HepG2 (cell line): ENCODE measurements around the gene LYZL6. TPM values are rescaled to one million over a fixed set of nuclear protein-coding genes. Genes with fewer than 3 reads are reported as not detected.

Experiments used
- HDAC6 ChIP-seq: fragments of 200-600 bp; sonication (generic); IDR thresholded peaks from 2 replicates; pipeline ENCODE4 v1.7.0; 2017; ENCODE audit warnings: mild to moderate bottlenecking, antibody characterized with exemption, low read length, low read depth
- HIVEP1 ChIP-seq: sonication (generic); formaldehyde crosslinking; IDR thresholded peaks from 2 replicates; pipeline ENCODE4 v1.4.0; 2020; ENCODE audit warnings: mild to moderate bottlenecking, missing genetic modification reagents
- MTA1 ChIP-seq: sonication (generic); formaldehyde crosslinking; IDR thresholded peaks from 2 replicates; pipeline ENCODE4 v1.4.0; 2020; ENCODE audit warnings: missing genetic modification reagents, mild to moderate bottlenecking, borderline replicate concordance
- SIN3B ChIP-seq: fragments of 150-350 bp; IDR thresholded peaks from 2 replicates; pipeline ENCODE4 v1.6.1; 2014; ENCODE audit warnings: low read length
- SOX6 ChIP-seq, 2 experiments: fragments of 450-650 bp in 1 of 2; sonication (generic) in 1 of 2; formaldehyde crosslinking in 1 of 2; IDR thresholded peaks; 2 replicates each; pipeline versions ENCODE4 v1.4.0 to v1.6.1; 2017 to 2020; ENCODE audit warnings: antibody characterized with exemption in 1 of 2, mild to moderate bottlenecking in 1 of 2, missing genetic modification reagents in 1 of 2
- ZNF660 ChIP-seq: sonication (generic); formaldehyde crosslinking; IDR thresholded peaks from 2 replicates; pipeline ENCODE4 v1.5.1; 2020; ENCODE audit warnings: mild to moderate bottlenecking, low read depth, missing genetic modification reagents, borderline replicate concordance
- ZNF790 ChIP-seq: sonication (generic); formaldehyde crosslinking; IDR thresholded peaks from 2 replicates; pipeline ENCODE4 v1.8.0; 2022; ENCODE audit warnings: missing genetic modification reagents, mild to moderate bottlenecking, borderline replicate concordance
- polyA plus RNA-seq, 8 experiments: library from polyadenylated mRNA; depleted of rRNA in 3 of 8; stranded (reverse) in 7 of 8; unstranded in 1 of 8; fragments of >200 nt; fragmentation: Illumina TruSeq in 4 of 8; extraction: Trizol in 4 of 8; gene quantifications; 2 replicates each; pipeline versions ENCODE4 v1.2.1 to v1.2.3, GENCODE V29; 2011 to 2016; ENCODE audit warnings: low read depth in 4 of 8, missing spikeins in 1 of 8, mixed read lengths in 1 of 8; ENCODE audit not compliant: insufficient read depth in 1 of 8
- small RNA-seq, 3 experiments: library from RNA; depleted of rRNA; stranded (forward); fragments of <200 nt; gene quantifications; one replicate each; pipeline ENCODE3, GENCODE V24; 2012; ENCODE audit warnings: low read depth in 2 of 3, low replicate concordance in 1 of 3; ENCODE audit not compliant: insufficient read length in 3 of 3, insufficient read depth in 2 of 3
- total RNA-seq, 5 experiments: library from RNA; depleted of rRNA; stranded (reverse); fragments of >200 nt; fragmentation: Illumina TruSeq; extraction: Trizol; gene quantifications; 2 replicates each; pipeline ENCODE4 v1.2.3, GENCODE V29; 2016; ENCODE audit warnings: low read depth in 1 of 5
- TF ChIP-seq, protein P1 (sequence below): sonication (generic); formaldehyde crosslinking; IDR thresholded peaks from 2 replicates; pipeline ENCODE4 v1.5.0; 2020; ENCODE audit warnings: missing genetic modification reagents
- TF ChIP-seq, protein P2 (sequence below): sonication (generic); formaldehyde crosslinking; IDR thresholded peaks from 2 replicates; pipeline ENCODE4 v1.4.0; 2020; ENCODE audit warnings: mild to moderate bottlenecking, missing genetic modification reagents

LYZL6 gene
- total and polyA plus RNA-seq, 2 of the 13 experiments (the other 11 are each of a cell fraction or from before 2014, with no cell fraction given), result not detected

DNA sequence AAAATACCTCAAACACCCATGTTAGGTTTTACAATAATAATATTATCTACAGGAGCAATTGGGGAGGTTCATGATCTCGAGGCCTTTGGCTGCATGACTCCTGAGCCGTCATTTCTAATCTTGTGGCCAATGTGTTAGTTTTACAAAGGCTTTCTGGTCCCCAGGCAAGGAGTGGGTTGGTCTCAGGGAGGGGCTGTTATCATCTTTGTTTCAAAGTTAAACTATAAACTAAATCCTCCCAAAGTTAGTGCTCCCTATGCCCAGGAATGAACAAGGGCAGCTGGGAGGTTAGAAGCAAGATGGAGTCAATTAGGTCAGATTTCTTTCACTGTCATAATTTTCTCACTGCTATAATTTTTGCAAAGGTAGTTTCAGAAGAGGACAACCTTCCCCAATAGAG lies 54.3 kb downstream of the LYZL6 start (continued):
- TF ChIP-seq, protein P1, sequence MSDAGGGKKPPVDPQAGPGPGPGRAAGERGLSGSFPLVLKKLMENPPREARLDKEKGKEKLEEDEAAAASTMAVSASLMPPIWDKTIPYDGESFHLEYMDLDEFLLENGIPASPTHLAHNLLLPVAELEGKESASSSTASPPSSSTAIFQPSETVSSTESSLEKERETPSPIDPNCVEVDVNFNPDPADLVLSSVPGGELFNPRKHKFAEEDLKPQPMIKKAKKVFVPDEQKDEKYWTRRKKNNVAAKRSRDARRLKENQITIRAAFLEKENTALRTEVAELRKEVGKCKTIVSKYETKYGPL (CRISPR knock-in tag), result no peak
- TF ChIP-seq, protein P2, sequence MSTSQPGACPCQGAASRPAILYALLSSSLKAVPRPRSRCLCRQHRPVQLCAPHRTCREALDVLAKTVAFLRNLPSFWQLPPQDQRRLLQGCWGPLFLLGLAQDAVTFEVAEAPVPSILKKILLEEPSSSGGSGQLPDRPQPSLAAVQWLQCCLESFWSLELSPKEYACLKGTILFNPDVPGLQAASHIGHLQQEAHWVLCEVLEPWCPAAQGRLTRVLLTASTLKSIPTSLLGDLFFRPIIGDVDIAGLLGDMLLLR (CRISPR knock-in tag), result no peak
- TF ChIP-seq HIVEP1 (CRISPR knock-in tag), result no peak
- no peak for TF ChIP-seq SIN3B
- no peak for TF ChIP-seq ZNF790 (CRISPR knock-in tag)
- no peak for TF ChIP-seq SOX6 (IDR thresholded peaks at IDR 0.05)
- TF ChIP-seq SOX6 (CRISPR knock-in tag; IDR thresholded peaks at IDR 0.05), result no peak
- TF ChIP-seq HDAC6, result no peak
- no peak for TF ChIP-seq ZNF660 (CRISPR knock-in tag)
- no peak for TF ChIP-seq MTA1 (CRISPR knock-in tag)
- TF ChIP-seq, all 625 proteins: peak for 0

Small RNA genes within 50 kb of the gene (small RNA-seq; reads per million reads assigned to genes)
- 5.9 to 434 (median 13.3) reads per million in 3 experiments for gene RF00100

Other genes starting within 250 kb of the LYZL6 start
- 11.0 TPM in 2 replicates for gene RASL10B, start 212.1 kb downstream of the LYZL6 start, total RNA-seq (2016; rRNA removed; fragmentation: Illumina TruSeq; extraction: Trizol)
- gene RASL10B, start 212.1 kb downstream of the LYZL6 start, polyA plus RNA-seq (2011; rRNA removed), result 7.5 and 8.8 TPM in 2 replicates
- not detected in 2 replicates for gene GAS2L2, start 190.5 kb downstream of the LYZL6 start, total RNA-seq (2016; rRNA removed; fragmentation: Illumina TruSeq; extraction: Trizol)
- not detected in 2 replicates for gene GAS2L2, start 190.5 kb downstream of the LYZL6 start, polyA plus RNA-seq (2011; rRNA removed)
- gene C17orf50, start 182.8 kb downstream of the LYZL6 start, total RNA-seq (2016; rRNA removed; fragmentation: Illumina TruSeq; extraction: Trizol), result not detected in 2 replicates
- not detected in 2 replicates for gene C17orf50, start 182.8 kb downstream of the LYZL6 start, polyA plus RNA-seq (2011; rRNA removed)
- gene MMP28, start 148.1 kb downstream of the LYZL6 start, total RNA-seq (2016; rRNA removed; fragmentation: Illumina TruSeq; extraction: Trizol), result not detected in 2 replicates
- not detected in 2 replicates for gene MMP28, start 148.1 kb downstream of the LYZL6 start, polyA plus RNA-seq (2011; rRNA removed)
- gene TAF15, start 134.2 kb downstream of the LYZL6 start, total RNA-seq (2016; rRNA removed; fragmentation: Illumina TruSeq; extraction: Trizol), result 26.5 and 49.9 TPM in 2 replicates
- 25.2 and 29.3 TPM in 2 replicates for gene TAF15, start 134.2 kb downstream of the LYZL6 start, polyA plus RNA-seq (2011; rRNA removed)
- gene HEATR9, start 74.8 kb downstream of the LYZL6 start, total RNA-seq (2016; rRNA removed; fragmentation: Illumina TruSeq; extraction: Trizol), result not detected in 2 replicates
- not detected in 2 replicates for gene HEATR9, start 74.8 kb downstream of the LYZL6 start, polyA plus RNA-seq (2011; rRNA removed)
- 0.13 TPM in 1 of 2 replicates, not detected in the other for gene CCL5, start 63.4 kb downstream of the LYZL6 start, total RNA-seq (2016; rRNA removed; fragmentation: Illumina TruSeq; extraction: Trizol)
- gene CCL5, start 63.4 kb downstream of the LYZL6 start, polyA plus RNA-seq (2011; rRNA removed), result 0.25 and 0.29 TPM in 2 replicates
- gene RDM1, start 12.9 kb downstream of the LYZL6 start, total RNA-seq (2016; rRNA removed; fragmentation: Illumina TruSeq; extraction: Trizol), result 0.40 TPM in 1 of 2 replicates, not detected in the other
- gene RDM1, start 12.9 kb downstream of the LYZL6 start, polyA plus RNA-seq (2011; rRNA removed), result 0.14 and 0.28 TPM in 2 replicates
- gene CCL16, start 37.8 kb upstream of the LYZL6 start, total RNA-seq (2016; rRNA removed; fragmentation: Illumina TruSeq; extraction: Trizol), result 0.51 and 2.0 TPM in 2 replicates
- gene CCL16, start 37.8 kb upstream of the LYZL6 start, polyA plus RNA-seq (2011; rRNA removed), result 14.7 and 17.7 TPM in 2 replicates
- gene CCL14, start 43.0 kb upstream of the LYZL6 start, total RNA-seq (2016; rRNA removed; fragmentation: Illumina TruSeq; extraction: Trizol), result 1.1 and 1.3 TPM in 2 replicates
- gene CCL14, start 43.0 kb upstream of the LYZL6 start, polyA plus RNA-seq (2011; rRNA removed), result 0.86 and 1.7 TPM in 2 replicates
- 23.2 and 29.2 TPM in 2 replicates for gene CCL15, start 57.8 kb upstream of the LYZL6 start, total RNA-seq (2016; rRNA removed; fragmentation: Illumina TruSeq; extraction: Trizol)
- gene CCL15, start 57.8 kb upstream of the LYZL6 start, polyA plus RNA-seq (2011; rRNA removed), result 37.4 and 45.9 TPM in 2 replicates
- gene CCL23, start 74.3 kb upstream of the LYZL6 start, total RNA-seq (2016; rRNA removed; fragmentation: Illumina TruSeq; extraction: Trizol), result not detected in 2 replicates
- not detected in 2 replicates for gene CCL23, start 74.3 kb upstream of the LYZL6 start, polyA plus RNA-seq (2011; rRNA removed)
- not detected in 2 replicates for gene CCL18, start 120.6 kb upstream of the LYZL6 start, total RNA-seq (2016; rRNA removed; fragmentation: Illumina TruSeq; extraction: Trizol)
- gene CCL18, start 120.6 kb upstream of the LYZL6 start, polyA plus RNA-seq (2011; rRNA removed), result not detected in 2 replicates
- not detected in 2 replicates for gene CCL3, start 146.4 kb upstream of the LYZL6 start, total RNA-seq (2016; rRNA removed; fragmentation: Illumina TruSeq; extraction: Trizol)
- gene CCL3, start 146.4 kb upstream of the LYZL6 start, polyA plus RNA-seq (2011; rRNA removed), result not detected in 2 replicates
- not detected in 2 replicates for gene CCL4, start 160.1 kb upstream of the LYZL6 start, total RNA-seq (2016; rRNA removed; fragmentation: Illumina TruSeq; extraction: Trizol)
- not detected in 2 replicates for gene CCL4, start 160.1 kb upstream of the LYZL6 start, polyA plus RNA-seq (2011; rRNA removed)
- 1.8 TPM in 1 of 2 replicates, not detected in the other for gene TBC1D3B, start 232.9 kb upstream of the LYZL6 start, total RNA-seq (2016; rRNA removed; fragmentation: Illumina TruSeq; extraction: Trizol)
- gene TBC1D3B, start 232.9 kb upstream of the LYZL6 start, polyA plus RNA-seq (2011; rRNA removed), result 1.1 and 2.1 TPM in 2 replicates